HepG2 (cell line): ENCODE data around the gene HES2. TPM values are rescaled to one million over a fixed set of nuclear protein-coding genes. Genes with fewer than 3 reads are reported as not detected.

Experiments
- ATAC-seq: fragments of 200-7000 bp; cut with Tn5 transposase; 3 replicates; pipeline ENCODE4 v1.9.1; 2020; ENCODE audit warnings: mild to moderate bottlenecking, moderate library complexity
- BruUV-seq: library from RNA; stranded (reverse); fragments of 400-500 nt; replicated peaks from 2 replicates; lab custom pipeline; 2021; lab: Mats Ljungman, UMichigan
- CTCF ChIA-PET: fragments of 300-600 bp; formaldehyde crosslinking; extraction: SDS; loops from one replicate; lab custom pipeline; 2021; ENCODE audit warnings: low total read pairs, inconsistent platforms, low intra/inter-chr PET ratio; lab: Yijun Ruan, JAX
- POLR2A ChIA-PET: fragments of 350-600 bp; sonication (Branson Sonifier 250); formaldehyde crosslinking; loops from one replicate; lab custom pipeline; 2020; ENCODE audit warnings: antibody characterized with exemption, inconsistent platforms; lab: Yijun Ruan, JAX
- DNase-seq: peaks from one replicate; pipeline ENCODE4 v3.0.0-alpha.2; 2015; ENCODE audit warnings: low spot score
- FAIRE-seq: peaks from 3 replicates; lab custom pipeline; 2011; peaks lifted over from hg19 to GRCh38; lab: Jason Lieb, UNC
- H2AFZ ChIP-seq: one replicate; pipeline ENCODE4 v1.6.1; 2011; ENCODE audit warnings: low read length, inconsistent platforms
- H3K27ac ChIP-seq: fragments of 300-600 bp; 3 replicates; pipeline ENCODE4 v1.8.0; 2011; ENCODE audit warnings: mixed run types, mild to moderate bottlenecking, mixed read lengths, low read length, inconsistent platforms; ENCODE audit not compliant: insufficient read depth; ENCODE audit errors: extremely low read length
- H3K27me3 ChIP-seq, 2 experiments: fragments of 200-600 bp in 1 of 2; 2 replicates in 1 of 2; 3 replicates in 1 of 2; pipeline versions ENCODE4 v1.6.0 to v1.8.0; 2011; ENCODE audit warnings: low read length in 2 of 2, mild to moderate bottlenecking in 2 of 2, moderate library complexity in 2 of 2, inconsistent platforms in 1 of 2; ENCODE audit not compliant: insufficient read depth in 2 of 2, control insufficient read depth in 1 of 2
- H3K36me3 ChIP-seq, 2 experiments: fragments of 200-600 bp in 1 of 2; replicated peaks in 1 of 2; 2 replicates in 1 of 2; 3 replicates in 1 of 2; pipeline versions ENCODE4 v1.5.1 to v1.8.0; 2011; ENCODE audit warnings: low read length in 2 of 2, inconsistent platforms in 1 of 2; ENCODE audit not compliant: insufficient read depth in 2 of 2, control insufficient read depth in 1 of 2
- H3K4me1 ChIP-seq: 2 replicates; pipeline ENCODE4 v1.5.1; 2012; ENCODE audit warnings: low read length, inconsistent platforms; ENCODE audit not compliant: insufficient read depth
- H3K4me2 ChIP-seq: 2 replicates; pipeline ENCODE4 v1.6.0; 2011; ENCODE audit warnings: low read depth, low read length, inconsistent platforms
- H3K4me3 ChIP-seq, 3 experiments: fragments of 200-600 bp in 1 of 3; sonication (generic), shearing (Covaris generic) in 1 of 3; replicated peaks in 1 of 3; 2 replicates each; pipeline ENCODE4 v1.5.1; 2011 to 2016; ENCODE audit warnings: low read length in 3 of 3, inconsistent platforms in 2 of 3, low read depth in 2 of 3, mild to moderate bottlenecking in 2 of 3, control low read depth in 1 of 3, mixed read lengths in 1 of 3; ENCODE audit not compliant: insufficient read depth in 1 of 3
- H3K79me2 ChIP-seq: one replicate; pipeline ENCODE4 v1.6.1; 2011; ENCODE audit warnings: low read length, inconsistent platforms; ENCODE audit not compliant: insufficient read depth
- H3K9ac ChIP-seq: 2 replicates; pipeline ENCODE4 v1.6.0; 2011; ENCODE audit warnings: mild to moderate bottlenecking, low read depth, low read length, inconsistent platforms; ENCODE audit not compliant: insufficient read depth
- H3K9me3 ChIP-seq: 2 replicates; pipeline ENCODE4 v1.5.1; 2012; ENCODE audit warnings: mild to moderate bottlenecking, low read length
- H4K20me1 ChIP-seq: 2 replicates; pipeline ENCODE4 v1.6.0; 2011; ENCODE audit warnings: inconsistent platforms, mild to moderate bottlenecking, low read length, moderate library complexity; ENCODE audit not compliant: insufficient read depth
- ATRX ChIP-seq: sonication (generic); formaldehyde crosslinking; IDR thresholded peaks from 2 replicates; pipeline ENCODE4 v1.4.0; 2020; ENCODE audit warnings: missing genetic modification reagents, borderline replicate concordance
- CBX2 ChIP-seq, 2 experiments: fragments of 200-600 bp in 1 of 2; sonication (generic); formaldehyde crosslinking in 1 of 2; IDR thresholded peaks; 2 replicates each; pipeline versions ENCODE4 v1.7.0 to v1.8.1; 2018 to 2022; ENCODE audit warnings: low read depth in 2 of 2, low read length in 1 of 2, mild to moderate bottlenecking in 1 of 2, missing genetic modification reagents in 1 of 2
- CHCHD3 ChIP-seq: sonication (generic); formaldehyde crosslinking; IDR thresholded peaks from 2 replicates; pipeline ENCODE4 v1.8.0; 2022; ENCODE audit warnings: mild to moderate bottlenecking, missing genetic modification reagents, moderate library complexity
- KDM4B ChIP-seq: sonication (generic); formaldehyde crosslinking; IDR thresholded peaks from 2 replicates; pipeline ENCODE4 v1.4.0; 2020; ENCODE audit warnings: missing genetic modification reagents
- NAIF1 ChIP-seq: sonication (generic); formaldehyde crosslinking; IDR thresholded peaks from 2 replicates; pipeline ENCODE4 v1.5.0; 2020; ENCODE audit warnings: mild to moderate bottlenecking, missing genetic modification reagents, borderline replicate concordance
- PREB ChIP-seq: sonication (generic); formaldehyde crosslinking; IDR thresholded peaks from 2 replicates; pipeline ENCODE4 v1.4.0; 2020; ENCODE audit warnings: missing genetic modification reagents
- TEF ChIP-seq: sonication (generic); formaldehyde crosslinking; IDR thresholded peaks from 2 replicates; pipeline ENCODE4 v1.5.0; 2020; ENCODE audit warnings: missing genetic modification reagents
- ZNF143 ChIP-seq: sonication (generic); formaldehyde crosslinking; IDR thresholded peaks from 2 replicates; pipeline ENCODE4 v1.4.0; 2020; ENCODE audit warnings: missing genetic modification reagents
- ZNF414 ChIP-seq: sonication (generic); formaldehyde crosslinking; IDR thresholded peaks from 2 replicates; pipeline ENCODE4 v1.5.0; 2020; ENCODE audit warnings: missing genetic modification reagents
- ZNF552 ChIP-seq: sonication (generic); formaldehyde crosslinking; IDR thresholded peaks from 2 replicates; pipeline ENCODE4 v1.9.0; 2022; ENCODE audit warnings: missing genetic modification reagents, mild to moderate bottlenecking, borderline replicate concordance
- ZUFSP ChIP-seq: sonication (generic); formaldehyde crosslinking; IDR thresholded peaks from 2 replicates; pipeline ENCODE4 v1.9.0; 2021; ENCODE audit warnings: missing genetic modification reagents, mild to moderate bottlenecking, borderline replicate concordance
- WGBS: methylation state at CpG from one replicate; pipeline ENCODE4 v1.1.6; 2017; ENCODE audit warnings: low lambda C conversion rate; 5-methylcytosine and 5-hydroxymethylcytosine counted together
- in situ Hi-C: cut with HindIII; loops from 2 replicates; pipeline ENCODE4 v1.10.0; 2017; ENCODE audit warnings: low pct_unique_long_range_greater_than_20kb; ENCODE audit not compliant: extremely low pct_ligation_motif_present
- intact Hi-C: fragments of 100-400 bp; cut with micrococcal nuclease; formaldehyde crosslinking; loops from one replicate; pipeline ENCODE4 v1.10.0; 2022; ENCODE audit not compliant: unreplicated experiment
- polyA plus RNA-seq, 8 experiments: library from polyadenylated mRNA; depleted of rRNA in 3 of 8; stranded (reverse) in 7 of 8; unstranded in 1 of 8; fragments of >200 nt; fragmentation: Illumina TruSeq in 4 of 8; extraction: Trizol in 4 of 8; gene quantifications; 2 replicates each; pipeline versions ENCODE4 v1.2.1 to v1.2.3, GENCODE V29; 2011 to 2016; ENCODE audit warnings: low read depth in 4 of 8, missing spikeins in 1 of 8, mixed read lengths in 1 of 8; ENCODE audit not compliant: insufficient read depth in 1 of 8
- total RNA-seq, 5 experiments: library from RNA; depleted of rRNA; stranded (reverse); fragments of >200 nt; fragmentation: Illumina TruSeq; extraction: Trizol; gene quantifications; 2 replicates each; pipeline ENCODE4 v1.2.3, GENCODE V29; 2016; ENCODE audit warnings: low read depth in 1 of 5

HES2 gene
- total and polyA plus RNA-seq, 2 of the 13 experiments (the other 11 are each of a cell fraction or from before 2014, with no cell fraction given), result 0.11 to 0.17 TPM

- Histone ChIP-seq H3K4me1 (no peaks in the 10 kb centered on the region), H3K4me3 (no peak overlapping the region), H3K4me2 (no peak overlapping the region), H3K27ac (no peak overlapping the region), H3K9ac (no peak overlapping the region), H3K36me3 (no peaks in the 10 kb centered on the region; a peak in 1 of 5 replicates)
- FAIRE-seq (no peak), ATAC-seq (no peak)
- ChIA-PET POLR2A (no interaction called here), CTCF (no interaction called here)
- TF ChIP-seq PREB (CRISPR knock-in tag), result no peak
- TF ChIP-seq ZNF552 (CRISPR knock-in tag), result no peak
- no peak for TF ChIP-seq KDM4B (CRISPR knock-in tag)
- no peak for TF ChIP-seq ZNF143 (CRISPR knock-in tag)
- TF ChIP-seq ZUFSP (CRISPR knock-in tag), result no peak
- no peak for TF ChIP-seq CBX2 (IDR thresholded peaks at IDR 0.05; ENCODE audit: low read depth, low read length)
- no peak for TF ChIP-seq CBX2 (CRISPR knock-in tag; IDR thresholded peaks at IDR 0.05; ENCODE audit: low read depth)
- no peak for TF ChIP-seq ATRX (CRISPR knock-in tag)
- TF ChIP-seq CHCHD3 (CRISPR knock-in tag), result no peak
- TF ChIP-seq ZNF414 (CRISPR knock-in tag), result no peak
- TF ChIP-seq NAIF1 (CRISPR knock-in tag), result no peak
- no peak for TF ChIP-seq TEF (CRISPR knock-in tag)
- TF ChIP-seq, all 625 proteins: peak for 0
- H4K20me1 ChIP-seq, result no peaks in the 10 kb centered on the region
- no peak for DNase-seq
- 89% methylated on average over 2 of the region's 5 CpGs for WGBS
- no TSS peak for BruUV-seq
- intact Hi-C loops, result no loop called here
- H3K27me3 ChIP-seq, result no peaks in the 10 kb centered on the region
- H3K9me3 ChIP-seq, result no peaks in the 10 kb centered on the region
- H2AFZ ChIP-seq, result no peak overlapping the region
- H3K79me2 ChIP-seq, result peaks cover 22% of the 10 kb centered on the region
- in situ Hi-C loops, result no loop called here
Observed at GRCh38 chr1:6384962-6385361, 34.8 kb downstream of the HES2 start.
